K562 (cell line): ENCODE measurements around the gene SOBP. TPM values are rescaled to one million over a fixed set of nuclear protein-coding genes. Genes with fewer than 3 reads are reported as not detected.

Source experiments
- CTCF ChIP-seq, 3 experiments: IDR thresholded peaks in 2 of 3; conservative IDR thresholded peaks in 1 of 3; 2 replicates each; pipeline ENCODE4 v1.5.1; 2011 to 2012; ENCODE audit warnings: low read length in 3 of 3, mild to moderate bottlenecking in 3 of 3, control low read depth in 2 of 3, improper control_type of control experiment in 1 of 3, inconsistent platforms in 1 of 3, low read depth in 1 of 3, mixed read lengths in 1 of 3, moderate library complexity in 1 of 3; ENCODE audit not compliant: insufficient read depth in 2 of 3
- FOSL1 ChIP-seq: fragments of 200-800 bp; sonication (Bioruptor generic); conservative IDR thresholded peaks from 2 replicates; pipeline ENCODE4 v1.6.1; 2016; ENCODE audit warnings: missing genetic modification characterization, missing compliant biosample characterization
- FOXA1 ChIP-seq: fragments of 450-650 bp; IDR thresholded peaks from 2 replicates; pipeline ENCODE4 v1.6.1; 2016; ENCODE audit warnings: mild to moderate bottlenecking, borderline replicate concordance
- HDAC6 ChIP-seq: IDR thresholded peaks from 2 replicates; pipeline ENCODE4 v1.6.1; 2012; ENCODE audit warnings: low read depth, mild to moderate bottlenecking, control low read depth, inconsistent platforms, low read length, moderate library complexity
- MYBL2 ChIP-seq, 2 experiments: fragments of 450-650 bp in 1 of 2; sonication (generic) in 1 of 2; formaldehyde crosslinking in 1 of 2; IDR thresholded peaks; 2 replicates each; pipeline versions ENCODE4 v1.6.1 to v1.8.1; 2017 to 2022; ENCODE audit warnings: borderline replicate concordance in 1 of 2, inconsistent platforms in 1 of 2, low read depth in 1 of 2, mild to moderate bottlenecking in 1 of 2, missing genetic modification reagents in 1 of 2, moderate library complexity in 1 of 2
- RBM22 ChIP-seq: fragments of 200-400 bp; formaldehyde crosslinking; IDR thresholded peaks from 2 replicates; pipeline ENCODE4 v1.6.1; 2018; ENCODE audit warnings: low read length, low read depth; ENCODE audit not compliant: poor library complexity, severe bottlenecking
- SMC3 ChIP-seq: conservative IDR thresholded peaks from 2 replicates; pipeline ENCODE4 v1.6.1; 2011; ENCODE audit warnings: low read depth, low read length, improper control_type of control experiment; ENCODE audit not compliant: insufficient read depth
- ZNF395 ChIP-seq: fragments of 200-800 bp; sonication (Bioruptor generic); IDR thresholded peaks from 2 replicates; pipeline ENCODE4 v1.6.1; 2017; ENCODE audit warnings: missing genetic modification characterization, missing compliant biosample characterization
- polyA plus RNA-seq, 8 experiments: library from polyadenylated mRNA; depleted of rRNA in 4 of 8; stranded (reverse) in 5 of 8; unstranded in 3 of 8; fragments of >200 nt; fragmentation: Nextera tagmentation in 2 of 8; fragmentation: Illumina TruSeq in 1 of 8; extraction: Ambion mirVana in 2 of 8; extraction: Trizol in 1 of 8; gene quantifications; 2 replicates each; pipeline versions ENCODE4 v1.2.1 to v1.2.3, GENCODE V29; 2011 to 2014; ENCODE audit warnings: inconsistent platforms in 1 of 8, missing spikeins in 1 of 8
- total RNA-seq, 7 experiments: library from RNA; depleted of rRNA in 6 of 7; stranded (reverse); fragments of >200 nt in 6 of 7; fragmentation: Illumina TruSeq in 2 of 7; extraction: Trizol in 2 of 7; gene quantifications; 2 replicates each; pipeline versions ENCODE4 v1.2.1 to v1.2.3, GENCODE V29; 2011 to 2021; ENCODE audit warnings: low replicate concordance in 1 of 7

SOBP gene
- total and polyA plus RNA-seq, 9 of the 15 experiments (the other 6 are each of a cell fraction or from before 2014, with no cell fraction given): 0.16 TPM; not detected in 8

DNA sequence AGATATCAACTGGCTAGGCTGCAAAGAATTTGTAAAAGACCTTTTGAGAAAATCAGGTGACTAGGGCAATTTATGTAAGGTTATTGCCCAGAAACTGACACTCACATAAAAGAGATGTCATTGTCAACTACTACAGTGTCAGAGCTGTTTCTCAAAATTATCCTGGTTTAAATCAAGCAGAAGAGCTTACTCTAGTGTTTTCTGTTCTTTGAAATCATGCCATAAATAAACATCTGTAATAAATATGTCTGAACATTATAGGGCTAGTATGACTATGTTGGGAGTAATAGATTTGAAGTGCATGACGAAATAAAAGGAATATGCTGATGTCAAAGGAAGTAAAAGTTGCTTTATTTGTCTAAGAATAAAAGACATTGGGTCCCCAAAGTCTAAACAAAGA lies 19.6 kb upstream of the SOBP start (continued):
- TF ChIP-seq CTCF (IDR thresholded peaks at IDR 0.05 in 2 of 3, conservative IDR thresholded peaks at IDR 0.05 in 1 of 3; ENCODE audit: insufficient read depth in 2 of 3, low read depth in 1 of 3, low read length in 3 of 3) (no peak), RBM22 (no peak), SMC3 (no peak), FOSL1 (no peak), MYBL2 (IDR thresholded peaks at IDR 0.05; ENCODE audit: low read depth) (no peak), MYBL2 (CRISPR knock-in tag; IDR thresholded peaks at IDR 0.05; ENCODE audit: borderline replicate concordance) (no peak), FOXA1 (no peak), ZNF395 (CRISPR knock-in tag) (no peak), HDAC6 (no peak)
